LoVo (cell line): ENCODE data around the gene PUM2.
A peak's percentile ranks its signal among the peaks of the same experiment; 100 is the strongest.
"Not testable (repeated sequence)": the region's sequence is repeated elsewhere in the genome, so short reads cannot be mapped to it uniquely, and the experiment has no call there.

ENCODE experiments used
- DNase-seq: peaks from one replicate; pipeline ENCODE4 v3.0.0-alpha.2; 2016; ENCODE audit warnings: low spot score

The PUM2 gene

DNA sequence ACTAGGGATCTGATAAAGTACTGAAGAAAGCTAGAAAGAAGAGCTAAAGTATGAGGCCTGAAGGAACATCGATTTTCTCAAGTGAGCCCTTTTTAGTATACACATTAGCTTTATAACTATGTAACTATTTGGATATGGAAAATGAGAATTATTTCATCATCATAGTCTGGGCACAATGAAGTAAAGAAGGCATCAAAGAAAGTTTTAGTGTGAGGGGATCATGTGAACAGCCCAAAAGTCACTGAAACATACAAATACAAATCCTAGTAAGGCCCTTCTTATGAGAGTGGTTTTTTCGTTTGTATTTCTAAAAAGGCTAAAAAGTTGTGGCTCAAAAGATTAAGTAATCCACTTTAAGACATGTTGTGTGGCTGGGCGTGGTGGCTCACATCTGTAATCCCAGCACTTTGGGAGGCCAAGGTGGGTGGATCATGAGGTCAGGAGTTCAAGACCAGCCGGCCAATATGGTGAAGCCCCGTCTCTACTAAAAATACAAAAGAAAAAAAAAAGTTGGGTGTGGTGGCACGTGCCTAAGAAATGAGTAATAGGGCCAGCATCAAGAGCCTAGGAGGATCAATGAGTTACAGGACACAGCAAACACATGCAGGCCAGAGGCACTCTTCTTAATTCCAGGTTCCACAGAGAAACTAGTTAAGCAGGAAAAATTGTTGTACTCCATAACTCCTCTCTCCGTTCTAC lies 61.9 kb downstream of the PUM2 start:
- peak; percentile 45 for DNase-seq

DNA sequence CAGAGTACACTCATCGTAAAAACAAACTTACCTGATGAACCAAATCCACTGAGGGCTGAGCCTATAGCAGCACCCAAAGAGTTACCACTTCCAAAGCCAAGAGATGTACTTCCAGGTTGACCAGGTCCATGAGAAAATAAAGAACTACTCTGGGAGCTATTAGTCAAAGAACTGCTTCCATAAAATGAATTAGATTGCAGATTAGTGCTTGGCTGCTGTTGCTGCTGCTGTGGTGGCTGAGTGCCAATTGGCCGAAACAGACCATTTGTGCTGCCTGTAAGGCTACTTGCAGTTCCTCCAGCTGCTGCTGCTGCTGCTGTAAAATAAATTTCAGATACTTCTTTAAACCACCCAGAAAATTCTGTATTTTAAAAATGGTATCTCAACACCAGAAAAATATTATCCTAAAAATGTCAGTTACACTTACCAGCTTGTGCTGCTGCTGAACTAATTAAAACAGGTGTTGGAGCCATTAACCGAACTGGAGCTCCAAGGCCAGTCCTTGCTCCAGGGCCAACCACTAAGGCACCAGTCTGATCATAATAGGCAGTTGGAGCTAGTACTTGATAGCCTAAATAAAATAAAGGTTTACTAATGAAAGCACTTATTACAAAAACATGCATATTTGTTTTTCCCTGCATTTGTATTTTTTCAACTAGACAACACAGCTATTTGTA lies 67.6 kb downstream of the PUM2 start:
- no peak for DNase-seq

DNA sequence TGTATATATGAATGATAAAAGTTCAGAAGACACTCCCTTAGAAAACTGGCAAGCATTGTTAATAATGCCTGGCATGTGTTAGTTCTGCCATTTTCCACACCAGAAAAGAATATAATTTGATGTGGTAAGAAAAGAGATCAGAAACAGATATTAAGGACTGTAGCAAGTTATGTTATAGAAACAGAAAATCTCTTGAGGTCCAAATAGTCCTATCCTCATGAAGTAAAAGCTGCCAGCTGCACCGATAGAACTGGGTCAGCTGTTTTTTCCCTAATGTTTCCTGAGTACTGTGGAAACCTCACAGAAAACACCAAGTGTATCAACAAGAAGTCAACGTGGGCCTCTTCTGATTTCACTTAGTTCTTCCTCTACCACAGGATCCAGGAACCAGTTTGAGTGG lies 68.8 kb downstream of the PUM2 start:
- no peak for DNase-seq

DNA sequence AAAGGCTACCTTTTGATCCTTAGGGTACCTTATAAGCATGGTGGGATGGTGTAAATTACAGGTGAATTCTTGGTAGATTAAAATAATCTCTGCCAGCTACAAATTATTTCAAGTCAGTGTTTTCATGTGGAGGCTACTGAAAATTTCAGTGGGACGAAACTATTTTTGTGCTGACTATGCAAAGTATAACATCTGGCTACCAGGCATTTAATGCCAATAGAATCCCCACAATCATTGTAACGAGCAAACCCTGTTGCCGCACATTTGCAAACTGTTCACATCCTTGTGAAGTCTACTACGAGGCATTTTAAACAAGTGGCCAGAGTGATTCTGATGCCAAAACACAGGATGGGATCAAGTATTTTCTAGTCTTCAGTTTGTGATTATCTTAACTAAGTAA lies 77.6 kb downstream of the PUM2 start:
- DNase-seq: no peak

DNA sequence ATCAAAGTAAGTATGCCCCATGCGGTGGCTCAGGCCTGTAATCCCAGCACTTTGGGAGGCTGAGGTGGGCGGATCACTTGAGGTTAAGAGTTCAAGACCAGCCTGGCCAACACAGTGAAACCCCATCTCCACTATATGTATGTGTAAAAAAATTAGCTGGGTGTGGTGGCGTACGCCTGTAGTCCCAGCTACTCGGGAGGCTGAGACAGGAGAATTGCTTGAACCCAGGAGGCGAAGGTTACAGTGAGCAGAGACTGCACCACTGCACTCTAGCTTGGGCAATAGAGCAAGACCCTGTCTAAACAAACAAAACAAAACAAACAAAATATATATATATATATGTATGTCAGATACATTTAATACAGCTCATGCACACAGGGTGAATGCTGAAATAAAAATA lies 82.3 kb downstream of the PUM2 start:
- not testable (repeated sequence) for DNase-seq

DNA sequence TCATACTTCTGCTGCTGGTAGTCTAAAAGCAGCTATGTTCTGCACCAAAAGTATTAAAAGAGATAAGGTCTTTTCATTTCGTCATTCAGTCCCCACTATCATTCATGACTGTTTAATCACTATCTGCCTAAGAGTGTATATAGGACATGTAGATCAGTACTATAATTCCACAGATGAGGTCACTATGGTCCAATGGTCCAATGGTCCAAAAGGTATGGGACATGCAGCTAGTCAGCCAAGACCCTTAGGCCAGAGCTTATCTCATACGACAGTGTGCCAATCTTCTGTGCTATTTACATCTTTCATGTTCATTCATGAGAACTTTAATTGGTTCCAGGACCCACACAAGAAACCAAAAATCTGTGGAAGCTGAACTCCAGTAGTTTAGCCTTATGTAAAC lies 83.1 kb downstream of the PUM2 start:
- DNase-seq: no peak

DNA sequence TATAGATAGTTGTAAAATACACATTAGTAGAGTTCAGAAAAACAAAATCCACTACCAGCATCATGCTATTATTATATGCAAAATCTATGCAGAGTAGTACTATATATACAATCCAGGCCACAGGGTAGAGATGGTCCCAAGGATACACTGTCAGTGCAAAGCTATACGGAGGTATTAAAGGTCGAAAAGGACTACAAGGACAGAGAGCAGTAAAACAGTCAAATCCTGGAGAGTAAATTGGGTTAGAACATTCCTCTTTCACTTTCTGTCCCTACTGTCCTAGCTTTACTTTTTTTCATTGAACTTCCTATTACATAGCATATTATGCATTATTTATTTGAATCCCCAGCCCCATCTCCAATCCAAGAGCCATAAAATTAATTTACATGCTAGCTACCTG lies 86.0 kb downstream of the PUM2 start:
- no peak for DNase-seq

DNA sequence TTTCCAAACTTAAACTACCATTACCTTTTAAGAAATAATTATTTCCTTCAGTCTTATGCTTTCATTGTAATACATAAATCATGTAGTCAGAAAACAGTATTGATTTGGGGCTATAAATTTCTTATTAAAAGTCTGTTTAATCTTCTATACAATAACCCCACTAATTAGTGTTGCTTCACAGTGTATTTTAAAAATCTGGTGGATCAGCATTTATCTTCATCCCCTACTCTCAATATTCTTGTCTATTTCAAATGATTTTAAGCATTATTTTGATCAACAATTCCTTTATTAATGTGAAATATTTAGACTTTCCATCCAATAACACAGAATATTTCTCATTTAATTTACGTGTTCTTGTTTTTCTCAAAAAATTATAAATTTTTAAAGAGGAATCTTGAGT lies 93.2 kb downstream of the PUM2 start:
- DNase-seq: no peak

DNA sequence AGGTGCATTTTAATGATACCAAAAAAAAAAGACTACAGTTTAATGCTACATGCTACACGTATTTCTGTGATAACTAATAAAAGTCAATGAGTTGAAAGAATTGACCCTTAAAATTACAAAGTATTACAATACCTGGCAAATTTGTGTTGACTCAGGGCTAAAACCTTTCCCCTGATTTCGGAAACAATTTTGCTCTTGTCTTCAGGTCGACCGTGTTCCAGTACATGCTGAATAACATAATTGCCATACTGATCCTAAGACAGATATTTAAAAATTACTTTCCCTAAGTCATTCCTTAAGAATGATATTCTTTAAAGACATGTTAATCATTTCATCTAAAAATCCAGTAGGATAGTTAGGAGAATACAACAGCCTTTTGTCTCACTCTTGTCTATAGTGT lies 95.9 kb downstream of the PUM2 start:
- DNase-seq: no peak

DNA sequence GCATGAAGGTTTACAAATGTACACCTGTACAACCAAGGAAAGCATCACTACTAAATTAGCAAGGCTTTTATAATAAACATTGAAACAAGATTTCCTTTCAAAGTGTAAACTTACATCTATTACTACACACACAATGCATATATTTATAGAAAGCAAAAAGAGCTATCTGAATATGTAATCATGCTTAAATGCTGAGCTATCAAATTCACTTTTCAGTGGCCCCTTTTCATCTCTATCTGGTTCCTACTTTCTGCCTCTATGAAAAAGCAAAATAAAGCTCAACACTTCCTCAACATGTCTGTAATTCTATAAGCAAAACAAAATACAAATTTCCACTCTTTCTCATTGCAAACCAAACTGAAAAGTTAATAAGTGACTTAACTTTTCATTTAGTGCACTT lies 100.2 kb downstream of the PUM2 start:
- DNase-seq: no peak

DNA sequence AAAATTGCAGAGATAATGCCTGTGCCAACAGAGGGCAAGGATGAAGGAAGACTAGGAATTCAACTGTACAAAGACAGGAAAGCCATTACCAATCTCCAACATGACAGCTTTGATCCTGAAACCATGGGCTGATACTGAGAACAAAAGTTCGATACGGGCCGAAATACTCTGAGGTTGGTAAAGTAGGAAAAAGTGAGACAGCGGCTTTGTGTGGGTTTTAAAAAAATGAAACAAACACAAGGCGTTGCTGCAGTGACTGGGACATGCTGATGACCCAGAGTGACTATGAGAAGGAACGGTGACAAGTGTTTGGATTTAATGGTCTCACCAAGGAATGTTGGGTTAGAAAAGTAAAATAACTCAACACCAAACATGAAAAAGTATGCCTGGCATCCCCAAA lies 101.5 kb downstream of the PUM2 start:
- no peak for DNase-seq

DNA sequence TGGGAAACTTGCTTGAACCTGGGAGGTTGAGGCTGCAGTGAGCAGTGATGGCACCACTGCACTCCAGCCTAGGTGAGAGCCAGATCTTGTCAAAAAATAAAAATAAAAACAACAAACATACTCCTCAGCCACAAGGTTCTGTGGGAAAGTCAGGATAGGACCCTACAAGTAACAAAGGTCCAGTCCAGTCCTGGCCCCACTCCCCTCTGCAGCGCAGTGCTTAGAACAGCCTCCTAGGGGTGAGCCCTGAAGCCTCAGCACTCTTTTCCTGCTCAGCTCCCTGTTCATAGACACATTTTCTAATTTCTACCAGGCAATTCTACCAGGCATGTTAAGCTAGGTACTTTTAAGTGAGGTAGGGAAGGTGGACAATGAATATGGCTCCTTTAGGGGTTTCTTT lies 103.6 kb downstream of the PUM2 start:
- no peak for DNase-seq

DNA sequence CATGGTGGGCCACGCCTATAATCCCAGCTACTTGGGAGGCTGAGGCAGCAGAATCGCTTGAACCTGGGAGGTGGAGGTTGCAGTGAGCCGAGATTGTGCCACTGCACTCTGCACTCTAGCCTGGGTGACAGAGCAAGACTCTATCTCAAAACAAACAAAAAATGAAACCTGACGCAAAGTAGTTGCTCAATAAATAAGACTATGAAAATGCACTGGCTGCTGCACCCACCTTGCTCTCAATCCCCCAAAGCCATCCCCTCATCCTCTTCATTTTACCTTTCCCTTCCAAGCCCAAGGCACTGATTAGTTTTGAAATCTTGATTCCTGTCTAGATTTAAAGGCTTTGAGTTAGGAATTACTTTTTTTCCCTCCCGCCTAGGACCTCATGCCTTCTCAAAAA lies 107.0 kb downstream of the PUM2 start:
- DNase-seq: not testable (repeated sequence)

DNA sequence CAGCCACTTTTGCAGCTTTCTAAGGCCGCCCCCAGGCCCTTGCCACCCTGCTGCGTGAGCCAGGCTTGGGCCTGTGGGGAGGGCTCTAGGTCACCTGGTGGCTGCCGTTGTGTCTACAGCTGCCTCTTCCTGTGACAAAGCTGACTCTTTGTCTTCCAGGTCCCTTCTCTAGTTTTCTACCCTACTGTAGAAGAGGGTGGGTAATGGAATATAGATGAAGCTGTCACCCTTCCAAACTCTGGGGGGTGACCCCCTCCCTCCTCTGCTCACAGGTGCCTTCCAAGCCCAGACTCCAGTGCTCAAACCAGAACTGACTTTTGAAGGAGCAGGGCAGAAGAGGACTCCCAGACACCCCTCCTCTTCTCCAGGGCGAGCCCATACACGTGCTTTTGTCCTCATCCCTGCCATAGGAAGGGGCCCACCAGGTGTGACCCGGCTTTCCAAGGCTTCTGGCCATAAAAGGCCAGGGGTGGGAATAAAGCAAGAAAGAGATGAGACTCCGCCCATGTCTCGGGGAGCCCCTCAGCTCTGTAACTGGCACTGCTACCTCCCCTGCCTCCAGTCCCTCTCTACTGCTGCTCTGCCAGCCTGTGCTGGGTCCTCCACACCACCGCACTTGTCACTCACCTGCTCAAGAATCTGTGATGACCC lies 107.8 kb downstream of the PUM2 start:
- no peak for DNase-seq

DNA sequence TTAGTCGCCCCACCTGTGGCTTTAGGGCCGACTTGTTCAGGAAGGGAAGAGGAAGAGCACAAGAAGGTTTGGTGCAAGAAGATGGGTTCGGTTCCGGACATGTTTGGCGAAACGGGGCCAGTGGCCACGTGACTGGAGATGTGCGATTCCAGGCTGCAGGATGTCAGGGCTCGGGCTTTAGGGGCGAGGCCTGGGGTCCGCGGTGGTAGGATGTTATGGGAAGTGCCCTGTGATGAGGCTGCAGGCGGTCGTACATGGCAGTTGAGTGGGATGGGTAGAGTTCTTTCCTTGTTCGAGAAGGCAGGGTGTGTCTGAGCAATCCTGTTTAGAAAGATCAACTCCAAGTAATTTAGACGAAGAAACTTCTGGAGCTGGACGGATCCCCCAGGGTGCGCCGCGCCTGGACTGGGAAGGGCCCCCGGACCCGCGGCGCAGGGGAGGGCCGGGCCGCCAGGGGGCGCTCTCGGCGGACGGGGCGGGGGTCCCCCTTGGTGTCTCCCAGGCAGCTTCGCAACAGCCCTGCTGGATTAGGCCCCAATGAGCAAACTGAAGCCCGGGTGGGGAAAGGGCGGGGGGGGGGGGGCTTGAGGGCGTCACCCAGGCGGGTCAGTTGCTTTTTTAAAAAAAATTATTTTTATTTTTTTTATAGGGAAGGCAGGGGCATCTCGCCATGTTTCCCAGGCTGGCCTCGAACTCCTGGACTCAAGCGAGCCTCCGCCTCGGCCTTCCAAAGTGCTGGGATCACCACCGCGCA lies 108.5 kb downstream of the PUM2 start:
- no peak for DNase-seq

DNA sequence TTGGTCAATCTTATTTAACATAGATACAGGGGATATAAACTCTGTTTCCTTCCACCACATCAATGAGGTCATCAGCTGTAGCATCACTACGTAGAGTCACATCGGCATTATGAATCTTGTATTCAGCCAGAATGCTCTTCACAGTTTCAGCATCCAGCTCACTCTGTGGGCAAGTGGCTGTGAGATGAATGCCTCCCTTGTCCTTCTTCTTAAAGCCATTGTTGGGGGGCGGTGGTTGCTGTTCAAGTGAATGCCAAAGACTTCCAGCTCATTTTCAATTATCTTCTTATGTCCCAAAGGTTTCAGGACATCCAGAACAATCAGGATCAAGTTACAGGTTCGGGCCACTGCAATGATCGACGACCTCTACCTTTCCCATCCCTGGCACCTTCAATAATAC lies 110.4 kb downstream of the PUM2 start:
- DNase-seq: not testable (repeated sequence)

DNA sequence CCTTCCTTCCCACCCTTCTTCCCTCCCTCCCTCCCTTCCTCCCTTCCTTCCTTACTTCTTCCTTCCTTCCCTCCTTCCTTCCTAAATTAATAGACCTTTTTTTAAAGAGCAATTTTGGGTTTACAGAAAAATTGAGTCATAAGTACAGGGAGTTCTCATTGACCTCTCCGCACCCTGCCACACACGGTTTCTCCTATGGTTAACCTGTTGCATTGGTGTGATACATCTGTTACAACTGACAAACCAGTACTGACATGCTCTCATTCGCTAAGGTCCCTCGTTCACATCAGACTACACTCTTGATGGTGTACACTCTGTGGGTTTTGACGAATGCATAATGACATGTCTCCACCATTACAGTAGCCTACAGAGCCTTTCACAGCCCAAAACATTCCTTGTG lies 114.1 kb downstream of the PUM2 start:
- DNase-seq: no peak

DNA sequence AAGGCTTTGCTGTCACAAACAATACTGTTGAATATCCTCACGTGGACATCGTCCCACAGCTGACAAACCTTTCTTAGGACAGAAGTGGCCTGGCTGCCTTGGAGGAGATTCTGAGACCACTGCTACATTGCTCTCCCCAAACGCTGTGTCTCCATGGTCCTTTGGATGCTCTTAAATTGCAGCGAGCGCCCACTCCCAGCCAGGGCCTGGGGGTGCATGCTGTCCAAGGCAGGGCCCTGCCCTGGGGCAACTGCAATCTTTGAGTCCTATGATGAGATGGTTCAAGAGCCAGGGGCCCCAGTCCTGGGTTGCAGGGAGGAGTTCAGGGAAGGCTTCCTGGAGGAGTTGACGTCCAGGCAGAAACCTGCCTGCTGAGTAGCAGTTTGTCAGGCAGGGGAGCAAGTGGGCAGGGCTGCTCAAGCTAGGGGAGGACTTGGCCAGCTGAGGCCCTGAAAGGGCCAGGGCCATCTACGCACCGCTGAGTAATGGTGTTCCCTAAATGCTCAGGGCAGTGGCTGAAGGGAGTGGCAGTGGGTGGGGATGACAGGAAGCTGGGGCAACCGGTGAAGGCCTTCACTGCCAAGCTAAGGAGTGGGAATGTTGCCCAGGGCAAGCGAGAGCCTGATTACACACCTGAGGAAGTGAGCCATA lies 114.9 kb downstream of the PUM2 start:
- DNase-seq: peak; percentile 74

DNA sequence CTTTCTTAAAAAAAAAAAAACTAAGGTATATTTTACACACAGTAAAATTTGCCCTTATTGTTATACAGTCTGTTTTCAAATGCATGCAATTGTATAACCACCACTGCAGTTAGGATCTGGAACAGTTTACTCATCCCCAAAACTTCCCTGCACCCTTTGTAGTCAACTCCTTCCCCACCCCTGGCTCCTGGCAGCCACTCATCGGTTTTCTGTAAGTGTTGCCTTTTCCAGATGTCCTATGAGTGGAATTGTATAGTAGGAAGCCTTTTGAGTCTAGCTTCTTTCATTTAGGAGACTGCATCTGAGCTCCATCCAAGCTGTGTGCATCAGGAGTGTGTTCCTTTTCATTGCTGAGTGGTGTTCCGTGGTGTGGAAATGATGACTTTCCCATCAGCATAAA lies 116.0 kb downstream of the PUM2 start:
- not testable (repeated sequence) for DNase-seq

DNA sequence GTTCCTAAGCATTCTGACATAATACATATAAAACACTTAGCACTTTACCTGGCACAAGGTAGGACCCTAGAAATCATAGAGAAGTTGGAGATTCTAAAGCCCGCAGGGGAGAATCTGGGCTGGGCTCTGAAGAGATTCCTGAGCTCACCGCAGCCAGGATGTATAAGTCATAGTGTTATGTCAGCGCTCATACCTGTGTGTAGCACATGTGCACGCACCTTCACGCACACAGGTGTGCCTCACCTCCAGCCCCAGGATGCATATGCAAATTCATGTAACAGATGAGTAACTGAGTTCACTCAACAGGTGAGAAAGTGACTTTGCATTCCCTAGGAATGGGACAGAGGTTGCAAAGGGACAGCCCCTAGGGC lies 117.8 kb downstream of the PUM2 start:
- DNase-seq: no peak

DNA sequence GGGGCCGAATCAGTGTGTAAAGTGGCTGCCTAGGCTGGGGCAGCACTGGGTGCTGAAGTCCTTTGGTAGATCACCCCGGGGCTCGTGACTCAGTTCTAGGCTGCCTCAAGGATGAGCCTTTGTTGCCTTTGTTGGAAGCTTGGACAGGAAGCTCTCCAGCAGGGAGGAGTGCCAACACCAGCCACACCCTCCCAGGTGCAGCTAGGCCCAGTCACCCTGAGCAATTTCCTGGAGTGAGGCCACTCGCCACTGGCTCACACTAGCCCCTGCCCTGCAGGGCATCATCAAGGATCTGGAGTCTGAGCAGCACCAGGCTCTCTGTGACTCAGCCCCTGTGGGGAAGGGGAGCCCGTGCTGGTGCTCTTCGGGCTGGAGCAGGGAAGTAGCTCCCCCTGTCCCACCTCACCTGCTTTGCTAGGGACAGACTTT lies 119.0 kb downstream of the PUM2 start:
- peak; percentile 94 for DNase-seq

DNA sequence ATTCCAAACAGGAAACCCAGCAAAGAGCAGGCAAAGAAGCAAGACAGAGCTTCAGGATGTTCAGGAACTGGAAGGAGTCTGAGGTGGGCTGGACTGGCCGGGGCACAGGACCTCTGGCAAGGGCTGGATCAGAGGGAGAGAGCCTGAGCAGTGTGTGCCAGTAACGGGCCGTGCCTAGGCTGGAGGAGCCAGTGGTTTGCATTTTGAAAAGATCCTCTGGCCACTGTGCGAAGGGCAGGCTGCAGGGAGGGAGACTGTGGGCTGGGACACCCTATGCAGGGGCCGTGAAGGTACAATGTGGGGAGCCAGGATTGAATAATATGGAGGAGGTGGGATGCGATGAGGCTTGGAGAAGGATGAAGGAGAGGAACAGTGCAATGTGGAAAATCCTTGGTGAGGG lies 119.5 kb downstream of the PUM2 start:
- no peak for DNase-seq

DNA sequence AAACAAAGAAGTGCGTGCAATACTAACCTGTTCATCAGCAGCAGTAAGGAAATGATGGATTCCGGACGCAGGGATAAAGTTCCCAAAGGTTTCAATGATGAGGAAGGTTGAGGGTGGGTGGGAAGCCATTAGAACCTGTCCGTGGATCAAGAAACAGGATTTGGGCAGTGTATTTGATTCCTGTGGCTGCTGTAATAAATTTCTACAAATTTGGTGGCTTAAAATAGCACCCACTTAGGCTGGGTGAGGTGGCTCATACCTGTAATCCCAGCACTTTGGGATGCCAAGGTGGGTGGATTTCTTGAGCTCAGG lies 120.6 kb downstream of the PUM2 start:
- no peak for DNase-seq
